ENCODE data around the gene TUBAL3.

DNA sequence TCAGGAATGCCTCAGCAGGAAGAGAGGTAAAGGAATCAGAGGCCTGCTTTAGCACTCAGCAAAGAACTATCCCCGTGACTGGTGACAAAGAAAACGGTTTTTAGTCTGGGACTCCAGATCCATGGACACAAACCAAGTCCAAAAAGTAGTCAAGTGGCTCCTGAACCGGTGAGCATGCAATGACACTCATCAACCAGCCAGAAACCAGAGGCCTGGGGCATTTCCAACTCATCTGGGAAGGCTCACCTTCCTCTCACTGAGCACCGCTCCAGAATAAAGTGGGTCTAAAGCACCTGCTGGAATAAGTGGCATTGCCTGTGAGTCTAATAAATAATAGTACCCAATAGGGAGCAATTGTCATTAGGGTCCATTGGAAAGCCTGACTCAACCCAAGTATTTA, 57.7 kb downstream of the TUBAL3 start:
- TF ChIP-seq MYNN (tag by site-specific recombination; IDR thresholded peaks at IDR 0.05; ENCODE audit: borderline replicate concordance) (no peak), ZNF169 (tag by site-specific recombination; IDR thresholded peaks at IDR 0.05) (no peak), ZNF311 (tag by site-specific recombination; IDR thresholded peaks at IDR 0.05; ENCODE audit: borderline replicate concordance) (no peak), ZNF19 (tag by site-specific recombination; IDR thresholded peaks at IDR 0.05; ENCODE audit: low read depth) (no peak), ZBTB48 (tag by site-specific recombination; IDR thresholded peaks at IDR 0.05) (no peak), ZNF677 (tag by site-specific recombination; IDR thresholded peaks at IDR 0.05) (no peak), ZNF610 (tag by site-specific recombination; IDR thresholded peaks at IDR 0.05; ENCODE audit: borderline replicate concordance) (no peak), ZNF549 (tag by site-specific recombination; IDR thresholded peaks at IDR 0.05) (no peak), ZNF157 (tag by site-specific recombination; IDR thresholded peaks at IDR 0.05) (no peak), ZNF624 (tag by site-specific recombination; IDR thresholded peaks at IDR 0.05) (no peak), ZNF623 (tag by site-specific recombination; IDR thresholded peaks at IDR 0.05) (no peak)
- TF ChIP-seq, protein P1, sequence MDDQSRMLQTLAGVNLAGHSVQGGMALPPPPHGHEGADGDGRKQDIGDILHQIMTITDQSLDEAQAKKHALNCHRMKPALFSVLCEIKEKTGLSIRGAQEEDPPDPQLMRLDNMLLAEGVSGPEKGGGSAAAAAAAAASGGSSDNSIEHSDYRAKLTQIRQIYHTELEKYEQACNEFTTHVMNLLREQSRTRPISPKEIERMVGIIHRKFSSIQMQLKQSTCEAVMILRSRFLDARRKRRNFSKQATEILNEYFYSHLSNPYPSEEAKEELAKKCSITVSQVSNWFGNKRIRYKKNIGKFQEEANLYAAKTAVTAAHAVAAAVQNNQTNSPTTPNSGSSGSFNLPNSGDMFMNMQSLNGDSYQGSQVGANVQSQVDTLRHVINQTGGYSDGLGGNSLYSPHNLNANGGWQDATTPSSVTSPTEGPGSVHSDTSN (CRISPR knock-in tag; IDR thresholded peaks at IDR 0.05), result no peak
